GM13977 (cell line): ENCODE results near the gene TULP3.

Experiments
- DNase-seq: peaks from one replicate; pipeline ENCODE4 v3.0.0; 2012; ENCODE audit warnings: low spot score
- CTCF ChIP-seq: IDR thresholded peaks from 2 replicates; pipeline ENCODE4 v1.5.1; 2012; ENCODE audit warnings: mild to moderate bottlenecking, control low read depth; ENCODE audit not compliant: insufficient read depth; ENCODE audit errors: extremely low read depth, missing control alignments
- in situ Hi-C: fragments of 300-500 bp; cut with MboI; formaldehyde crosslinking; loops from one replicate; pipeline ENCODE4 v1.12.0; 2022; ENCODE audit warnings: low sequenced_read_pairs, low pct_unique_long_range_greater_than_20kb, mixed read lengths, inconsistent platforms; ENCODE audit not compliant: unreplicated experiment

TULP3 gene

GRCh38 chr12:2961705-2962104 is 71.0 kb downstream of the TULP3 start:
- no peak for DNase-seq
- in situ Hi-C loops = no loop called here
- no peak for TF ChIP-seq CTCF

- TF ChIP-seq CTCF = no peak
- in situ Hi-C loops = no loop called here
- DNase-seq = no peak
Measured at GRCh38 chr12:2963154-2963759, 72.6 kb downstream of the TULP3 start.

- DNase-seq = no peak
- no peak for TF ChIP-seq CTCF
- in situ Hi-C loops = no loop called here
Measured at GRCh38 chr12:2963760-2964292, 73.1 kb downstream of the TULP3 start.

GRCh38 chr12:2967651-2968050 is 77.0 kb downstream of the TULP3 start:
- no peak for DNase-seq
- in situ Hi-C loops = no loop called here
- TF ChIP-seq CTCF = no peak

GRCh38 chr12:2970744-2971143 is 80.1 kb downstream of the TULP3 start:
- in situ Hi-C loops = no loop called here
- no peak for DNase-seq
- no peak for TF ChIP-seq CTCF

GRCh38 chr12:2973566-2973965 is 82.9 kb downstream of the TULP3 start:
- DNase-seq = no peak
- in situ Hi-C loops = no loop called here
- no peak for TF ChIP-seq CTCF
